Lower leg skin (tissue), 3 donors: Measurements from ENCODE around the gene RBM33.

Source experiments
- POLR2A ChIP-seq, 2 donors: fragments of 450-650 bp; IDR thresholded peaks; one replicate each; pipeline ENCODE4 v1.6.1; 2016 to 2017; ENCODE audit warnings: antibody characterized with exemption in 2 of 2, mild to moderate bottlenecking in 1 of 2, moderate library complexity in 1 of 2
- TF ChIP-seq, protein P1 (sequence below), 3 donors: fragments of 450-650 bp; IDR thresholded peaks; one replicate each; pipeline ENCODE4 v1.5.1; 2016; ENCODE audit warnings: antibody characterized with exemption in 3 of 3, mild to moderate bottlenecking in 3 of 3, moderate library complexity in 2 of 3

- TF ChIP-seq POLR2A (IDR thresholded peaks at IDR 0.05): no peak
- TF ChIP-seq, protein P1, sequence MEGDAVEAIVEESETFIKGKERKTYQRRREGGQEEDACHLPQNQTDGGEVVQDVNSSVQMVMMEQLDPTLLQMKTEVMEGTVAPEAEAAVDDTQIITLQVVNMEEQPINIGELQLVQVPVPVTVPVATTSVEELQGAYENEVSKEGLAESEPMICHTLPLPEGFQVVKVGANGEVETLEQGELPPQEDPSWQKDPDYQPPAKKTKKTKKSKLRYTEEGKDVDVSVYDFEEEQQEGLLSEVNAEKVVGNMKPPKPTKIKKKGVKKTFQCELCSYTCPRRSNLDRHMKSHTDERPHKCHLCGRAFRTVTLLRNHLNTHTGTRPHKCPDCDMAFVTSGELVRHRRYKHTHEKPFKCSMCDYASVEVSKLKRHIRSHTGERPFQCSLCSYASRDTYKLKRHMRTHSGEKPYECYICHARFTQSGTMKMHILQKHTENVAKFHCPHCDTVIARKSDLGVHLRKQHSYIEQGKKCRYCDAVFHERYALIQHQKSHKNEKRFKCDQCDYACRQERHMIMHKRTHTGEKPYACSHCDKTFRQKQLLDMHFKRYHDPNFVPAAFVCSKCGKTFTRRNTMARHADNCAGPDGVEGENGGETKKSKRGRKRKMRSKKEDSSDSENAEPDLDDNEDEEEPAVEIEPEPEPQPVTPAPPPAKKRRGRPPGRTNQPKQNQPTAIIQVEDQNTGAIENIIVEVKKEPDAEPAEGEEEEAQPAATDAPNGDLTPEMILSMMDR (IDR thresholded peaks at IDR 0.05): no peak
Observed at GRCh38 chr7:155796381-155797261, 152.2 kb downstream of the RBM33 start.
